IMR-90 (cell line): ENCODE results near the gene TXNL4B. TPM values are rescaled to one million over a fixed set of nuclear protein-coding genes. Genes with fewer than 3 reads are reported as not detected.
A peak's percentile ranks its signal among the peaks of the same experiment; 100 is the strongest.

Source experiments
- ATAC-seq: fragments of 200-7000 bp; cut with Tn5 transposase; 2 replicates; pipeline ENCODE4 v1.9.1; 2020; ENCODE audit warnings: low read depth, mild to moderate bottlenecking, moderate library complexity
- Bru-seq: library from RNA; stranded (reverse); fragments of 400-500 nt; gene quantifications from one replicate; lab custom pipeline; 2021; lab: Mats Ljungman, UMichigan
- BruChase-seq, 2 experiments: library from RNA; stranded (reverse); fragments of 400-500 nt; gene quantifications; one replicate each; lab custom pipeline; 2021; lab: Mats Ljungman, UMichigan
- BruUV-seq: library from RNA; stranded (reverse); fragments of 400-500 nt; replicated peaks from 2 replicates; lab custom pipeline; 2021; lab: Mats Ljungman, UMichigan
- CTCF ChIA-PET: fragments of 300-600 bp; formaldehyde crosslinking; extraction: SDS; loops from one replicate; lab custom pipeline; 2021; ENCODE audit warnings: antibody characterized with exemption; lab: Yijun Ruan, JAX
- POLR2A ChIA-PET: fragments of 300-600 bp; sonication (Branson Sonifier 250); formaldehyde crosslinking; loops from one replicate; lab custom pipeline; 2022; ENCODE audit warnings: antibody characterized with exemption; ENCODE audit not compliant: unreplicated experiment; lab: Charles Lee
- DNase-seq: peaks from one replicate; pipeline ENCODE4 v3.0.0; 2013
- H2AFZ ChIP-seq: replicated peaks from 2 replicates; pipeline ENCODE3; 2013; ENCODE audit warnings: low read length, mild to moderate bottlenecking; ENCODE audit not compliant: poor library complexity
- H2AK5ac ChIP-seq: 2 replicates; pipeline ENCODE4 v1.6.1; 2013; ENCODE audit warnings: low read depth, low read length, inconsistent platforms
- H2AK9ac ChIP-seq: replicated peaks from 2 replicates; pipeline ENCODE3; 2013; ENCODE audit warnings: mild to moderate bottlenecking, low read depth, low read length, moderate library complexity; ENCODE audit not compliant: poor library complexity
- H2BK120ac ChIP-seq: 2 replicates; pipeline ENCODE4 v1.6.1; 2013; ENCODE audit warnings: low read depth, low read length, inconsistent platforms
- H2BK15ac ChIP-seq: 3 replicates; pipeline ENCODE4 v1.6.1; 2013; ENCODE audit warnings: low read depth, low read length, inconsistent platforms
- H2BK20ac ChIP-seq: 2 replicates; pipeline ENCODE4 v1.6.1; 2013; ENCODE audit warnings: low read depth, mild to moderate bottlenecking, inconsistent platforms, low read length, moderate library complexity
- H2BK5ac ChIP-seq: 2 replicates; pipeline ENCODE4 v1.6.1; 2013; ENCODE audit warnings: mild to moderate bottlenecking, low read depth, low read length, inconsistent platforms; ENCODE audit not compliant: poor library complexity, severe bottlenecking
- H3K14ac ChIP-seq: replicated peaks from 2 replicates; pipeline ENCODE4 v1.6.1; 2013; ENCODE audit warnings: low read depth, low read length, inconsistent platforms
- H3K18ac ChIP-seq: 2 replicates; pipeline ENCODE4 v1.6.1; 2013; ENCODE audit warnings: low read depth, low read length, control low read depth
- H3K23ac ChIP-seq: 2 replicates; pipeline ENCODE4 v1.6.1; 2013; ENCODE audit warnings: low read depth, low read length, inconsistent platforms
- H3K27ac ChIP-seq: 2 replicates; pipeline ENCODE4 v1.5.1; 2013; ENCODE audit warnings: mild to moderate bottlenecking, control low read depth, low read length; ENCODE audit not compliant: insufficient read depth
- H3K27me3 ChIP-seq: 2 replicates; pipeline ENCODE4 v1.6.1; 2013; ENCODE audit warnings: low read length; ENCODE audit not compliant: control insufficient read depth, insufficient read depth
- H3K36me3 ChIP-seq: 2 replicates; pipeline ENCODE4 v1.6.1; 2013; ENCODE audit warnings: low read length, mixed read lengths; ENCODE audit not compliant: control insufficient read depth, insufficient read depth
- H3K4ac ChIP-seq: 2 replicates; pipeline ENCODE4 v1.6.1; 2013; ENCODE audit warnings: low read depth, low read length, inconsistent platforms
- H3K4me1 ChIP-seq: 2 replicates; pipeline ENCODE4 v1.6.1; 2013; ENCODE audit warnings: low read length, mixed read lengths; ENCODE audit not compliant: control insufficient read depth, insufficient read depth
- H3K4me2 ChIP-seq: 2 replicates; pipeline ENCODE4 v1.6.1; 2013; ENCODE audit warnings: low read depth, mild to moderate bottlenecking, control low read depth, low read length, moderate library complexity
- H3K4me3 ChIP-seq: 2 replicates; pipeline ENCODE4 v1.5.1; 2013; ENCODE audit warnings: low read depth, mild to moderate bottlenecking, control low read depth, low read length, moderate library complexity; ENCODE audit not compliant: insufficient read depth
- H3K56ac ChIP-seq: 2 replicates; pipeline ENCODE4 v1.6.1; 2013; ENCODE audit warnings: low read length, inconsistent platforms; ENCODE audit not compliant: insufficient read depth; ENCODE audit errors: extremely low read depth
- H3K79me1 ChIP-seq, 2 experiments: 2 replicates each; pipeline ENCODE4 v1.6.1; 2013; ENCODE audit warnings: low read length in 2 of 2, inconsistent platforms in 1 of 2, low read depth in 1 of 2
- H3K9ac ChIP-seq: 2 replicates; pipeline ENCODE4 v1.6.1; 2013; ENCODE audit warnings: low read depth, low read length, control low read depth
- H3K9me1 ChIP-seq: 2 replicates; pipeline ENCODE4 v1.6.1; 2013; ENCODE audit warnings: low read length, inconsistent platforms; ENCODE audit not compliant: insufficient read depth
- H3K9me3 ChIP-seq: 2 replicates; pipeline ENCODE4 v1.6.1; 2013; ENCODE audit warnings: low read length; ENCODE audit not compliant: control insufficient read depth, insufficient read depth
- H4K20me1 ChIP-seq: 2 replicates; pipeline ENCODE4 v1.6.1; 2013; ENCODE audit warnings: low read length, inconsistent platforms; ENCODE audit not compliant: insufficient read depth
- H4K5ac ChIP-seq: 2 replicates; pipeline ENCODE4 v1.6.1; 2013; ENCODE audit warnings: mild to moderate bottlenecking, low read depth, low read length, control low read depth
- H4K8ac ChIP-seq, 2 experiments: 2 replicates each; pipeline ENCODE4 v1.6.1; 2013; ENCODE audit warnings: low read depth in 2 of 2, low read length in 2 of 2, control low read depth in 1 of 2, inconsistent platforms in 1 of 2
- H4K91ac ChIP-seq: 2 replicates; pipeline ENCODE4 v1.6.1; 2013; ENCODE audit warnings: low read depth, low read length, inconsistent platforms; ENCODE audit not compliant: insufficient read depth
- BHLHE40 ChIP-seq: fragments of 150-350 bp; IDR thresholded peaks from 2 replicates; pipeline ENCODE4 v1.6.1; 2016; ENCODE audit warnings: mild to moderate bottlenecking, low read depth, low read length
- CEBPB ChIP-seq: IDR thresholded peaks from 2 replicates; pipeline ENCODE4 v1.6.1; 2012; ENCODE audit warnings: low read depth, low read length, improper control_type of control experiment
- CHD1 ChIP-seq: IDR thresholded peaks from 2 replicates; pipeline ENCODE4 v1.6.1; 2012; ENCODE audit warnings: low read depth, low read length, improper control_type of control experiment
- ELK1 ChIP-seq: fragments of 150-350 bp; IDR thresholded peaks from 2 replicates; pipeline ENCODE4 v1.6.1; 2016; ENCODE audit warnings: low read depth, mild to moderate bottlenecking, low read length, moderate library complexity, borderline replicate concordance
- FOS ChIP-seq: fragments of 150-350 bp; IDR thresholded peaks from 2 replicates; pipeline ENCODE4 v1.6.1; 2016; ENCODE audit warnings: low read depth, low read length
- MAFK ChIP-seq: IDR thresholded peaks from 2 replicates; pipeline ENCODE4 v1.6.1; 2012; ENCODE audit warnings: low read depth, low read length, improper control_type of control experiment
- MXI1 ChIP-seq: IDR thresholded peaks from 2 replicates; pipeline ENCODE4 v1.6.1; 2012; ENCODE audit warnings: low read depth, mild to moderate bottlenecking, low read length, moderate library complexity, borderline replicate concordance
- NFE2L2 ChIP-seq: fragments of 150-350 bp; IDR thresholded peaks from 2 replicates; pipeline ENCODE4 v1.6.1; 2016; ENCODE audit warnings: low read depth, mild to moderate bottlenecking, low read length
- POLR2A ChIP-seq: IDR thresholded peaks from 2 replicates; pipeline ENCODE4 v1.6.1; 2012; ENCODE audit warnings: mild to moderate bottlenecking, low read depth, low read length
- RAD21 ChIP-seq: IDR thresholded peaks from 2 replicates; pipeline ENCODE4 v1.6.1; 2012; ENCODE audit warnings: low read length, improper control_type of control experiment
- RCOR1 ChIP-seq: IDR thresholded peaks from 2 replicates; pipeline ENCODE4 v1.6.1; 2012; ENCODE audit warnings: mild to moderate bottlenecking, low read length, improper control_type of control experiment; ENCODE audit not compliant: insufficient replicate concordance
- RFX5 ChIP-seq: IDR thresholded peaks from 2 replicates; pipeline ENCODE4 v1.8.0; 2012; ENCODE audit warnings: low read depth, mild to moderate bottlenecking, low read length, moderate library complexity
- SMC3 ChIP-seq: fragments of 150-350 bp; IDR thresholded peaks from 2 replicates; pipeline ENCODE4 v1.6.1; 2016; ENCODE audit warnings: low read depth, mild to moderate bottlenecking, antibody characterized with exemption, low read length, moderate library complexity
- USF2 ChIP-seq: fragments of 150-350 bp; IDR thresholded peaks from 2 replicates; pipeline ENCODE4 v1.6.1; 2017; ENCODE audit warnings: mild to moderate bottlenecking, antibody characterized with exemption, low read length, low read depth
- WGBS, 2 experiments: methylation state at CpG; one replicate each; pipeline versions ENCODE4 v1.1.5 to v1.1.7; 2013; ENCODE audit warnings: missing lambda C conversion rate in 2 of 2; ENCODE audit not compliant: insufficient read length in 1 of 2; ENCODE audit errors: extremely low coverage in 2 of 2; 5-methylcytosine and 5-hydroxymethylcytosine counted together
- dilution Hi-C: fragments of 300-500 bp; cut with HindIII; formaldehyde crosslinking; loops from one replicate; pipeline ENCODE4 v1.14.3; 2018; ENCODE audit warnings: low sequenced_read_pairs; ENCODE audit not compliant: unreplicated experiment
- in situ Hi-C: fragments of 300-500 bp; cut with MboI; formaldehyde crosslinking; loops from 3 replicates; pipeline ENCODE4 v1.14.3; 2019; ENCODE audit warnings: low sequenced_read_pairs, inconsistent platforms, mixed read lengths
- intact Hi-C: fragments of 100-400 bp; cut with micrococcal nuclease; formaldehyde crosslinking; loops from 2 replicates; pipeline ENCODE4 v1.10.0; 2022
- long read RNA-seq: library from polyadenylated mRNA; unstranded; transcript quantifications from one replicate; pipeline ENCODE4 v2.0.0, GENCODE V29; 2021; ENCODE audit not compliant: unreplicated experiment
- polyA plus RNA-seq, 3 experiments: library from polyadenylated mRNA; depleted of rRNA; stranded (reverse); fragments of >200 nt; gene quantifications; 2 replicates each; pipeline ENCODE4 v1.2.3, GENCODE V29; 2012; ENCODE audit warnings: low replicate concordance in 1 of 3
- total RNA-seq: library from RNA; depleted of rRNA; stranded (reverse); fragments of >200 nt; gene quantifications from 2 replicates; pipeline ENCODE4 v1.2.3, GENCODE V29; 2012; rRNA removed

Gene TXNL4B
- total RNA-seq (5.4 and 6.1 TPM in 2 replicates), polyA plus RNA-seq (2012; rRNA removed) (7.4 and 8.6 TPM in 2 replicates), Bru-seq, nascent RNA (percentile 63 among the genes with signal in this experiment), BruChase-seq, experiment 1, labeled RNA remaining after a 6-hour chase (percentile 66 among the genes with signal in this experiment), BruChase-seq, experiment 2, labeled RNA remaining after a 2-hour chase (percentile 64 among the genes with signal in this experiment)
- 2.9 and 3.6 TPM in 2 replicates for polyA plus RNA-seq (2012; cell fraction: cytosol; rRNA removed)
- polyA plus RNA-seq (2012; cell fraction: nucleus; rRNA removed; ENCODE audit: low replicate concordance), result 2.7 and 7.2 TPM in 2 replicates
- long read RNA-seq, partial matches to known transcripts, result 0 of 8 reads
- long read RNA-seq, other reads (novel, unspliced or antisense), result 7 of 8 reads

- no peak within 1 kb of the TSS; the same call in 1 of the 2 replicates for H3K18ac ChIP-seq
- H3K27ac ChIP-seq, result peak within 1 kb of the TSS; percentile 80
- H3K27me3 ChIP-seq, result no peaks in the 10 kb centered on the region
- H3K4me1 ChIP-seq, result 0 out of 2 replicates have a peak, but pooled peaks cover 2% of the 10 kb centered on the region
- peak within 1 kb of the TSS; percentile 66; the same call in 1 of the 2 replicates for H2AK5ac ChIP-seq
- ChIA-PET POLR2A (interaction anchor here (0.5 to 0.6 kb wide), 2 partner anchors 961 to 1324 kb away, joined by 5 to 6 read pairs; no protein-coding TSS in a partner anchor), CTCF (interaction anchor here (0.9 to 1.6 kb wide), 2 partner anchors 10 to 29 kb away, joined by 3 read pairs; no protein-coding TSS in a partner anchor)
- H4K20me1 ChIP-seq, result no peaks in the 10 kb centered on the region; the same call in 1 of the 2 replicates
- H3K56ac ChIP-seq, result peak within 1 kb of the TSS; percentile 75
- H3K36me3 ChIP-seq, result peaks cover 27% of the 10 kb centered on the region
- WGBS, 2 experiments, result 1% methylated on average over 22 of the region's 43 CpGs; no CpG with 5 or more reads in 1 of the 2 experiments
- BruUV-seq, result TSS peak; percentile 79
- H4K8ac ChIP-seq, result peak within 1 kb of the TSS; percentile 91 to 98
- H3K4me3 ChIP-seq, result peak within 1 kb of the TSS; percentile 96
- DNase-seq (peak; percentile 99), ATAC-seq (peak; percentile 98)
- H2BK20ac ChIP-seq, result no peak within 1 kb of the TSS
- intact Hi-C loops, result loop anchor here (10.0 kb wide), 1 partner anchor 59 kb away; no protein-coding TSS in a partner anchor
- H2BK120ac ChIP-seq, result 0 out of 2 replicates have a peak within 1 kb of the TSS, but pooled peaks have one; percentile 9
- H3K14ac ChIP-seq, result peak within 1 kb of the TSS; percentile 84
- H3K9me3 ChIP-seq, result no peaks in the 10 kb centered on the region
- peak within 1 kb of the TSS; percentile 53 for H2BK5ac ChIP-seq
- H3K4me2 ChIP-seq, result peak within 1 kb of the TSS; percentile 94
- peak within 1 kb of the TSS; percentile 94 for H4K5ac ChIP-seq
- dilution Hi-C loops, result no loop called here
- H3K4ac ChIP-seq, result peak within 1 kb of the TSS; percentile 88
- H2BK15ac ChIP-seq, result no peak within 1 kb of the TSS
- H2AFZ ChIP-seq, result peak within 1 kb of the TSS; percentile 91
- peak within 1 kb of the TSS; percentile 69 for H4K91ac ChIP-seq
- in situ Hi-C loops, result no loop called here
- H3K9ac ChIP-seq, result peak within 1 kb of the TSS; percentile 99
- H3K9me1 ChIP-seq, result peaks cover 5% of the 10 kb centered on the region; the same call in 1 of the 2 replicates
- peak within 1 kb of the TSS; percentile 91 for H3K23ac ChIP-seq
- peak within 1 kb of the TSS; percentile 62 for H2AK9ac ChIP-seq
- peaks cover 12 to 55% of the 10 kb centered on the region in 2 experiments for H3K79me1 ChIP-seq
- no peak for TF ChIP-seq ELK1
- no peak for TF ChIP-seq FOS
- no peak for TF ChIP-seq RFX5
- TF ChIP-seq USF2, result peak; percentile 16; the same call in 1 of the 2 replicates
- TF ChIP-seq MXI1, result peak; percentile 40; the same call in 1 of the 2 replicates
- peak; percentile 96 for TF ChIP-seq POLR2A
- TF ChIP-seq RAD21, result no peak
- TF ChIP-seq MAFK, result no peak
- no peak for TF ChIP-seq RCOR1
- TF ChIP-seq CHD1, result no peak
- no peak for TF ChIP-seq SMC3
- TF ChIP-seq NFE2L2, result no peak
- TF ChIP-seq CEBPB, result no peak
- no peak for TF ChIP-seq BHLHE40
These were observed at the start of gene TXNL4B, which contains the start of gene DHX38 for GRCh38 chr16:72093448-72094265. Gene TXNL4B, minus strand, starts transcription at chr16:72093620. Its CDS starts 2,871 bp downstream, at chr16:72090749. Gene DHX38, plus strand, starts transcription at chr16:72093847. Its CDS starts 2,311 bp downstream, at chr16:72096158.
